Measurements from ENCODE around the gene ENTHD1. TPM values are rescaled to one million over a fixed set of nuclear protein-coding genes. Genes with fewer than 3 reads are reported as not detected.

Gene ENTHD1
- total RNA-seq, 1 experiment from 2014 or later = not detected

DNA sequence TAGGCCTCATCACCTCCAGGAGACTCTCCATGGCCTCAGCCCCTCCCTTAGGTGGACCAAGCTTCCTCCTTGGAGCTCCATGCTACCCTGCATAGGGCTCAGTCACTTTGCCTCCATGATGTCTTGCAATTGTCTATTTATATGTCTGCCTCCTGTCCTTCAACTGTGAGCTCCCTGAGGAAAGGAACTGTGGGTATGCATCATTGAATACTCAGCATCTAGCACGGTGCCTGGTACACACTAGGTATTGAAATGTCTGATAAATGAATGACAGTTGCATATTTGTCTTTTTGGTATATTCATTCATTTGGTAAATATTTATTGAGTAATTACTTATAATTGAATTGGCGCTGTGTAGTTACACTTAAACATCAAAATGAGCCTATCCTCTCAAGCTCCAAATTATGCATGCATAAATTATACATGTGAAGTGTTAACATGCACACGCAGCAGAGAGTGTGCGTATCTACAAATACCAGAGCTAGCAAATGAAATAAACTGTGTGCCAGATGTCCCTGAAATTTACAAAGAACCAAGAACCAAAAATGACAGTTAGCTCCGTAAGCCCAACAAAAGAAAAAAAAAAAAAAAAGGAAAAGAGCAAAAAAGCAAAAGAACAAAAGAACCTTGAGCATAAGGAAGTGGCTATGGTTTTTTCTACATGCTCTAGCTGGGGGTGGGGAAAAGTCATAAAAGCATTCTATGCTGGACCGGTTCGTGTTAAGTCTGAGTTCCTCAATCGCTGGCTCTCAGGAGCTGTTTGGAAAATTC is 32.5 kb upstream of the ENTHD1 start:
- Histone ChIP-seq H2BK15ac (ENCODE audit: low read depth, low read length) (no peak overlapping the region), H3K56ac (ENCODE audit: insufficient read length, low read depth, low read length) (no peak overlapping the region), H3K23ac (ENCODE audit: insufficient read length, low read depth, low read length) (no peak overlapping the region), H4K91ac (ENCODE audit: insufficient read length, low read depth, low read length) (no peak overlapping the region), H4K20me1 (ENCODE audit: control insufficient read depth, insufficient read depth, insufficient read length) (no peaks in the 10 kb centered on the region), H3K4ac (ENCODE audit: low read depth, low read length) (no peak overlapping the region), H3K23me2 (ENCODE audit: insufficient read length, low read depth, low read length, poor library complexity, severe bottlenecking) (no peaks in the 10 kb centered on the region), H3K9ac (ENCODE audit: extremely low read depth, insufficient read length, low read length) (no peak overlapping the region), H2AFZ (ENCODE audit: low read length) (no peak overlapping the region), H3K27ac (ENCODE audit: insufficient read length, low read depth, low read length) (no peak overlapping the region), H2BK120ac (ENCODE audit: low read depth, low read length, poor library complexity, severe bottlenecking) (no peak overlapping the region), H3K4me1 (ENCODE audit: insufficient read depth, low read length) (no peaks in the 10 kb centered on the region; the same call in 1 of the 2 replicates), H3K27me3 (ENCODE audit: insufficient read depth, low read length) (no peaks in the 10 kb centered on the region), H2BK12ac (ENCODE audit: insufficient read length, low read depth, low read length) (no peak overlapping the region), H2BK20ac (ENCODE audit: low read depth, low read length, poor library complexity, severe bottlenecking) (no peak overlapping the region), H3K14ac (ENCODE audit: insufficient read depth, low read length) (no peak overlapping the region), H2BK5ac (ENCODE audit: insufficient read length, low read length) (no peak overlapping the region), H3K18ac (ENCODE audit: insufficient read length, low read depth, low read length) (no peak overlapping the region), H4K8ac (replicated peaks; ENCODE audit: insufficient read length, low read depth, low read length) (no peak overlapping the region), H4K5ac (ENCODE audit: insufficient read length, low read depth, low read length) (no peak overlapping the region), H3T11ph (ENCODE audit: low read length) (no peak overlapping the region), H3K79me1 (ENCODE audit: insufficient read depth, low read depth, low read length, poor library complexity, severe bottlenecking) (no peaks in the 10 kb centered on the region), H2AK5ac (ENCODE audit: insufficient read length, low read length) (no peak overlapping the region), H3K9me3 (ENCODE audit: control insufficient read depth, low read depth, low read length) (no peaks in the 10 kb centered on the region), H3K79me2 (ENCODE audit: insufficient read depth, low read length) (no peaks in the 10 kb centered on the region), H3K4me2 (ENCODE audit: insufficient read depth, insufficient read length, low read length) (no peak overlapping the region)
- no peak for DNase-seq
- Mint-ChIP-seq H3K9me3 (no peaks in the 10 kb centered on the region), H3K4me3 (no peak overlapping the region), H3K4me1 (peaks cover 8 to 11% of the 10 kb centered on the region in 2 experiments; a peak in 3 of 4 replicates), H3K27me3 (ENCODE audit: low read depth) (peaks cover 8% of the 10 kb centered on the region), H3K36me3 (ENCODE audit: insufficient read depth in 1 of 3, low read depth in 3 of 3) (no peaks in the 10 kb centered on the region), H3K27ac (no peak overlapping the region; a peak in 1 of 7 replicates)
- TF ChIP-seq CTCF (conservative IDR thresholded peaks at IDR 0.05) = no peak
- no CpG with 5 or more reads among the region's 8 CpGs for WGBS (ENCODE audit: extremely low coverage, insufficient read length, low lambda C conversion rate)
